PC-9 (cell line): ENCODE results near the gene C14orf132.

ENCODE experiments used
- CTCF ChIP-seq: fragments of 200-600 bp; sonication (generic); conservative IDR thresholded peaks from 2 replicates; pipeline ENCODE4 v1.6.1; 2017; ENCODE audit warnings: mixed run types, antibody characterized with exemption, mild to moderate bottlenecking, moderate library complexity
- EZH2 ChIP-seq: fragments of 200-600 bp; sonication (generic); IDR thresholded peaks from 2 replicates; pipeline ENCODE4 v1.8.0; 2017; ENCODE audit warnings: antibody characterized with exemption, low read depth

- no peak for TF ChIP-seq CTCF
- no peak for TF ChIP-seq EZH2
Observed at GRCh38 chr14:96040828-96041371, 1.7 kb downstream of the C14orf132 start.
